Endothelial cell of umbilical vein (primary cell): ENCODE results near the gene SETDB1. TPM values are rescaled to one million over a fixed set of nuclear protein-coding genes. Genes with fewer than 3 reads are reported as not detected.

Source experiments
- BruUV-seq: library from RNA; stranded (reverse); fragments of 400-500 nt; replicated peaks from 2 replicates; lab custom pipeline; 2021; lab: Mats Ljungman, UMichigan
- CTCF ChIA-PET: fragments of 300-600, 350-600 bp; sonication (Branson Sonifier 250); formaldehyde crosslinking; loops from one replicate; lab custom pipeline; 2021; ENCODE audit warnings: antibody characterized with exemption, inconsistent platforms; lab: Charles Lee
- POLR2A ChIA-PET: fragments of 300-600, 350-600 bp; sonication (Branson Sonifier 250); formaldehyde crosslinking; loops from one replicate; lab custom pipeline; 2021; ENCODE audit warnings: antibody characterized with exemption, inconsistent platforms; lab: Charles Lee
- DNase-seq: peaks from one replicate; pipeline ENCODE4 v3.0.0-alpha.2; 2011; ENCODE audit warnings: low read depth, low spot score
- FAIRE-seq: peaks from 2 replicates; lab custom pipeline; 2011; peaks lifted over from hg19 to GRCh38; lab: Jason Lieb, UNC
- H2AFZ ChIP-seq: 2 replicates; pipeline ENCODE4 v1.6.0; 2012; ENCODE audit warnings: low read depth, low read length, control low read depth, inconsistent platforms
- H3K27ac ChIP-seq: 2 replicates; pipeline ENCODE4 v1.5.1; 2011; ENCODE audit warnings: low read depth, mild to moderate bottlenecking, control low read depth, low read length, moderate library complexity; ENCODE audit not compliant: insufficient read depth
- H3K27me3 ChIP-seq, 2 experiments: 2 replicates each; pipeline versions ENCODE4 v1.6.0 to v1.6.1; 2011; ENCODE audit warnings: low read length in 2 of 2, mixed read lengths in 1 of 2; ENCODE audit not compliant: control insufficient read depth in 2 of 2, insufficient read depth in 2 of 2
- H3K36me3 ChIP-seq, 2 experiments: 2 replicates in 1 of 2; 3 replicates in 1 of 2; pipeline ENCODE4 v1.5.1; 2011; ENCODE audit warnings: low read length in 2 of 2, mild to moderate bottlenecking in 1 of 2, moderate library complexity in 1 of 2; ENCODE audit not compliant: control insufficient read depth in 2 of 2, insufficient read depth in 2 of 2; ENCODE audit errors: extremely low read depth in 1 of 2
- H3K4me1 ChIP-seq: 3 replicates; pipeline ENCODE4 v1.5.1; 2011; ENCODE audit warnings: mild to moderate bottlenecking, low read length; ENCODE audit not compliant: control insufficient read depth, insufficient read depth; ENCODE audit errors: extremely low read depth
- H3K4me2 ChIP-seq: 2 replicates; pipeline ENCODE4 v1.6.1; 2011; ENCODE audit warnings: low read length, control low read depth, mixed read lengths; ENCODE audit not compliant: insufficient read depth
- H3K4me3 ChIP-seq, 3 experiments: fragments of 200-600 bp in 1 of 3; sonication (generic), shearing (Covaris generic) in 1 of 3; replicated peaks in 1 of 3; 2 replicates each; pipeline ENCODE4 v1.5.1; 2011 to 2016; ENCODE audit warnings: control low read depth in 3 of 3, low read length in 3 of 3, mild to moderate bottlenecking in 2 of 3, inconsistent platforms in 1 of 3, low read depth in 1 of 3, moderate library complexity in 1 of 3; ENCODE audit not compliant: insufficient read depth in 1 of 3
- H3K79me2 ChIP-seq: 2 replicates; pipeline ENCODE4 v1.6.0; 2012; ENCODE audit warnings: low read length, inconsistent platforms; ENCODE audit not compliant: control insufficient read depth, insufficient read depth
- H3K9ac ChIP-seq: replicated peaks from 2 replicates; pipeline ENCODE3; 2011; ENCODE audit warnings: low read length, control low read depth; ENCODE audit not compliant: insufficient read depth; ENCODE audit errors: extremely low read depth
- H3K9me1 ChIP-seq: replicated peaks from 3 replicates; pipeline ENCODE4 v1.6.0; 2011; ENCODE audit warnings: mild to moderate bottlenecking, low read length; ENCODE audit not compliant: control insufficient read depth, insufficient read depth; ENCODE audit errors: extremely low read depth
- H3K9me3 ChIP-seq: replicated peaks from 2 replicates; pipeline ENCODE4 v1.5.1; 2012; ENCODE audit warnings: low read length, inconsistent platforms; ENCODE audit not compliant: control insufficient read depth, insufficient read depth
- H4K20me1 ChIP-seq: replicated peaks from 2 replicates; pipeline ENCODE3; 2011; ENCODE audit warnings: mild to moderate bottlenecking, low read length; ENCODE audit not compliant: control insufficient read depth, insufficient read depth; ENCODE audit errors: extremely low read depth
- CTCF ChIP-seq, 2 donors: IDR thresholded peaks; 1 replicate in 1 of 2; 2 replicates in 1 of 2; pipeline ENCODE4 v1.5.1; 2011; ENCODE audit warnings: low read length in 2 of 2, mild to moderate bottlenecking in 2 of 2, moderate library complexity in 2 of 2, control low read depth in 1 of 2, inconsistent platforms in 1 of 2, low read depth in 1 of 2; ENCODE audit not compliant: insufficient read depth in 1 of 2; ENCODE audit errors: extremely low read depth in 1 of 2
- EZH2 ChIP-seq: IDR thresholded peaks from 2 replicates; pipeline ENCODE4 v1.6.1; 2012; ENCODE audit warnings: borderline replicate concordance, low read depth, mild to moderate bottlenecking, moderate library complexity, low read length, inconsistent platforms; ENCODE audit not compliant: severe bottlenecking
- GATA2 ChIP-seq: IDR thresholded peaks from 2 replicates; pipeline ENCODE4 v1.7.0; 2011; ENCODE audit warnings: low read depth, mild to moderate bottlenecking, moderate library complexity, mixed read lengths, low read length; ENCODE audit not compliant: insufficient read length, insufficient read depth
- MYC ChIP-seq: IDR thresholded peaks from one replicate; pipeline ENCODE4 v1.6.1; 2011; ENCODE audit warnings: mild to moderate bottlenecking, low read depth, low read length
- dilution Hi-C: fragments of 300-500 bp; cut with MboI; formaldehyde crosslinking; loops from one replicate; pipeline ENCODE4 v1.15.0; 2019; ENCODE audit warnings: low sequenced_read_pairs; ENCODE audit not compliant: extremely low pct_ligation_motif_present
- intact Hi-C: fragments of 100-400 bp; cut with micrococcal nuclease; formaldehyde crosslinking; loops from one replicate; pipeline ENCODE4 v1.10.0; 2022
- polyA plus RNA-seq, 4 experiments: library from polyadenylated mRNA; depleted of rRNA in 3 of 4; stranded (reverse) in 3 of 4; unstranded in 1 of 4; fragments of >200 nt; gene quantifications; 2 replicates each; pipeline versions ENCODE4 v1.2.1 to v1.2.3, GENCODE V29; 2011 to 2012; ENCODE audit warnings: missing spikeins in 1 of 4
- total RNA-seq: library from RNA; stranded (reverse); gene quantifications from 2 replicates; pipeline ENCODE4 v1.2.3, GENCODE V29; 2021

SETDB1 gene
- total and polyA plus RNA-seq, 2 donors (not counting 3 experiments of a cell fraction or from before 2014, with no cell fraction given): 25.3 to 49.2 TPM

DNA sequence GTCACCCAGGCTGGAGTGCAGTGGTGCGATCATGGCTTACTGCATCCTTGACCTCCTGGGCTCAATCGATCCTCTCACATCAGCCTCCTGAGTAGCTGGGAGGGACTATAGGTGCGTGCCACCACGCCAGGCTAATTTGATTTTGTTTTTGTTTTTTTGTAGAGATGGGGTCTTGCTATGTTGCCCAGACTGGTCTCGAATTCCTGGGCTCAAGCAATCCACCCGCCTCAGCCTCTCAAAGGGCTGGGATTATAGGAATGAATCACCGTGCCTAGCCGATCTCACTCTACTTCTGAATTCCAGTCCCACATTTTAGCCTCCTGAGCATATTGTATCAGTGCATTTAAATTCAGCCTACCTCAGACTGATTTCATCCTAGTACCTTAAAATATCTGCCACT, 37.4 kb upstream of the SETDB1 start:
- CTCF ChIA-PET: interaction anchor here (1.1 kb wide), 1 partner anchor 118 kb away, joined by 3 read pairs; the partner anchor contains the start of gene MINDY1
- POLR2A ChIA-PET: no interaction called here
- H3K4me3 ChIP-seq: no peak overlapping the region
- H4K20me1 ChIP-seq: no peaks in the 10 kb centered on the region
- H3K36me3 ChIP-seq: no peaks in the 10 kb centered on the region
- dilution Hi-C loops: no loop called here
- H3K9ac ChIP-seq: no peak overlapping the region
- peaks cover 4 to 11% of the 10 kb centered on the region in 2 experiments for H3K27me3 ChIP-seq
- H3K4me1 ChIP-seq: no peaks in the 10 kb centered on the region
- H3K27ac ChIP-seq: no peak overlapping the region
- TF ChIP-seq MYC: no peak
- no peak for DNase-seq
- no peak overlapping the region for H2AFZ ChIP-seq
- BruUV-seq: no TSS peak
- no peak overlapping the region for H3K4me2 ChIP-seq
- no peak for FAIRE-seq
- H3K9me3 ChIP-seq: no peaks in the 10 kb centered on the region
- H3K9me1 ChIP-seq: no peaks in the 10 kb centered on the region
- intact Hi-C loops: no loop called here
- H3K79me2 ChIP-seq: no peaks in the 10 kb centered on the region

DNA sequence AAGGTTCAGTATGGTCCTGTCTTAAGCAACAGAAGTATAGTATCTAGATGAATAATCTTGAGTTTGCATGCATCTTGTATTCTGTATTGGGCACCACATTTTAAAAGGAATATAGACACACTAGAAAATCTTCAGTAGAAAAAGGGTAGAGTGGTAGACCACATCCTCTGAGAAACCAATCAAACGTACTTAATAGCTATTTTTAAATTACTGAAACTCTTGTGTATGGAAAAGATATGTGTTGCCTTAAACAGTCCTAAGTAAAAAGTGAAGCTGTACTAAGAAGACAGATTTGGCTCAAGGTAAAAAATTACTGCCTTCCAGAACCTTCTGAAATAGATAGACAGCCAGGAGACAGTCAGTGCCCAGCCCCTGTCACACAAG, 36.1 kb upstream of the SETDB1 start:
- no peaks in the 10 kb centered on the region for H4K20me1 ChIP-seq
- TF ChIP-seq EZH2 (no peak), CTCF (IDR thresholded peaks at IDR 0.05; ENCODE audit: extremely low read depth in 1 of 2, insufficient read depth in 1 of 2, low read depth in 1 of 2, low read length in 2 of 2) (no peak), GATA2 (no peak)
- no peaks in the 10 kb centered on the region for H3K4me1 ChIP-seq
- H3K27me3 ChIP-seq: peaks cover 4 to 11% of the 10 kb centered on the region in 2 experiments
- intact Hi-C loops: no loop called here
- H2AFZ ChIP-seq: no peak overlapping the region
- CTCF ChIA-PET: interaction anchor here (0.7 kb wide), 1 partner anchor 13 kb away, joined by 4 read pairs; no protein-coding TSS in a partner anchor
- no peaks in the 10 kb centered on the region for H3K9me1 ChIP-seq
- no peak overlapping the region for H3K9ac ChIP-seq
- DNase-seq (no peak), FAIRE-seq (no peak)
- dilution Hi-C loops: no loop called here
- H3K9me3 ChIP-seq: no peaks in the 10 kb centered on the region
- no peaks in the 10 kb centered on the region for H3K79me2 ChIP-seq
- no peak overlapping the region for H3K27ac ChIP-seq
- H3K36me3 ChIP-seq: no peaks in the 10 kb centered on the region
- no peak overlapping the region for H3K4me2 ChIP-seq
- no peak overlapping the region for H3K4me3 ChIP-seq
- no TSS peak for BruUV-seq
- POLR2A ChIA-PET: no interaction called here
